HuH-7.5 (cell line): Measurements from ENCODE around the gene OAS1.

Experiments
- DNase-seq: peaks from one replicate; pipeline ENCODE4 v3.0.0; 2011; ENCODE audit warnings: low spot score

The OAS1 gene

GRCh38 chr12:112906712-112907414 is at the start of gene OAS1:
Gene OAS1 (plus strand): TSS chr12:112906962. CDS start chr12:112907040, 78 bp downstream.
- no peak for DNase-seq

- no peak for DNase-seq
Observed at GRCh38 chr12:112859291-112859690, 47.5 kb upstream of the OAS1 start.

- no peak for DNase-seq
Observed at GRCh38 chr12:112860181-112860580, 46.6 kb upstream of the OAS1 start.

- DNase-seq = no peak
Observed at GRCh38 chr12:112861284-112861683, 45.5 kb upstream of the OAS1 start.

- DNase-seq = no peak
Observed at GRCh38 chr12:112862636-112863290, 44.0 kb upstream of the OAS1 start.

GRCh38 chr12:112868459-112869041 is 38.2 kb upstream of the OAS1 start:
- DNase-seq = peak; percentile 28

- DNase-seq = no peak
Observed at GRCh38 chr12:112869091-112869490, 37.7 kb upstream of the OAS1 start.

- no peak for DNase-seq
Observed at GRCh38 chr12:112869778-112870177, 37.0 kb upstream of the OAS1 start.

- DNase-seq = no peak
Observed at GRCh38 chr12:112870267-112870980, 36.3 kb upstream of the OAS1 start.

- DNase-seq = no peak
Observed at GRCh38 chr12:112875608-112876007, 31.2 kb upstream of the OAS1 start.

- DNase-seq = no peak
Observed at GRCh38 chr12:112876506-112876905, 30.3 kb upstream of the OAS1 start.

GRCh38 chr12:112877006-112877405 is 29.8 kb upstream of the OAS1 start:
- DNase-seq = no peak

- DNase-seq = no peak
Observed at GRCh38 chr12:112878488-112878887, 28.3 kb upstream of the OAS1 start.

- DNase-seq = no peak
Observed at GRCh38 chr12:112879191-112879705, 27.5 kb upstream of the OAS1 start.

GRCh38 chr12:112881602-112882001 is 25.2 kb upstream of the OAS1 start:
- DNase-seq = no peak

- DNase-seq = no peak
Observed at GRCh38 chr12:112885236-112885635, 21.5 kb upstream of the OAS1 start.

- DNase-seq = no peak
Observed at GRCh38 chr12:112887550-112887949, 19.2 kb upstream of the OAS1 start.

GRCh38 chr12:112891093-112892024 is 15.4 kb upstream of the OAS1 start:
- DNase-seq = no peak

GRCh38 chr12:112892856-112893255 is 13.9 kb upstream of the OAS1 start:
- no peak for DNase-seq

GRCh38 chr12:112894128-112894527 is 12.6 kb upstream of the OAS1 start:
- no peak for DNase-seq

GRCh38 chr12:112898380-112898779 is 8.4 kb upstream of the OAS1 start:
- no peak for DNase-seq
